ENCODE data around the gene VPS13D.

- TF ChIP-seq CTCF (IDR thresholded peaks at IDR 0.05; ENCODE audit: low read depth, low read length) = no peak
- TF ChIP-seq POLR2A (IDR thresholded peaks at IDR 0.05; ENCODE audit: extremely low read depth, insufficient read length) = no peak
- no peak for TF ChIP-seq MYC (IDR thresholded peaks at IDR 0.05; ENCODE audit: low read depth, low read length)
Measured at GRCh38 chr1:12442217-12442616, 212.4 kb downstream of the VPS13D start.
